Panc1 (cell line): ENCODE data around the gene ESRRG. TPM values are rescaled to one million over a fixed set of nuclear protein-coding genes. Genes with fewer than 3 reads are reported as not detected.

ENCODE experiments used
- ATAC-seq: fragments of 200-7000 bp; cut with Tn5 transposase; 2 replicates; pipeline ENCODE4 v1.9.1; 2020; ENCODE audit warnings: mild to moderate bottlenecking, moderate library complexity
- BruUV-seq: library from RNA; stranded (reverse); fragments of 400-500 nt; replicated peaks from 2 replicates; lab custom pipeline; 2021; lab: Mats Ljungman, UMichigan
- CTCF ChIA-PET: fragments of 300-600 bp; sonication (Branson Sonifier 250); formaldehyde crosslinking; loops from one replicate; lab custom pipeline; 2022; ENCODE audit warnings: antibody characterized with exemption; lab: Charles Lee
- POLR2A ChIA-PET: fragments of 300-600 bp; sonication (Branson Sonifier 250); formaldehyde crosslinking; loops from one replicate; lab custom pipeline; 2022; ENCODE audit warnings: antibody characterized with exemption; lab: Charles Lee
- DNase-seq: peaks from one replicate; pipeline ENCODE4 v3.0.0-alpha.2; 2010; ENCODE audit warnings: low read depth, low spot score
- H3K27ac ChIP-seq: 2 replicates; pipeline ENCODE4 v1.5.1; 2011; ENCODE audit warnings: mild to moderate bottlenecking, low read length, inconsistent platforms
- H3K27me3 ChIP-seq: fragments of 200-500 bp; sonication (Bioruptor generic); 2 replicates; pipeline ENCODE4 v1.6.0; 2014; ENCODE audit warnings: low read length, inconsistent platforms; ENCODE audit not compliant: control insufficient read depth, insufficient read depth
- H3K36me3 ChIP-seq: fragments of 200-500 bp; sonication (Bioruptor generic); 2 replicates; pipeline ENCODE4 v1.5.1; 2014; ENCODE audit warnings: inconsistent platforms, mild to moderate bottlenecking, low read length, moderate library complexity; ENCODE audit not compliant: control insufficient read depth, insufficient read depth
- H3K4me1 ChIP-seq: 2 replicates; pipeline ENCODE4 v1.5.1; 2011; ENCODE audit warnings: inconsistent platforms, mild to moderate bottlenecking, low read length, moderate library complexity; ENCODE audit not compliant: control insufficient read depth, insufficient read depth
- H3K4me3 ChIP-seq, 2 experiments: 2 replicates each; pipeline ENCODE4 v1.5.1; 2011 to 2012; ENCODE audit warnings: low read depth in 2 of 2, low read length in 2 of 2, mild to moderate bottlenecking in 2 of 2, inconsistent platforms in 1 of 2, moderate library complexity in 1 of 2
- H3K9me3 ChIP-seq: fragments of 200-500 bp; sonication (Bioruptor generic); 2 replicates; pipeline ENCODE4 v1.5.1; 2014; ENCODE audit warnings: low read depth, mild to moderate bottlenecking, inconsistent platforms, low read length, moderate library complexity; ENCODE audit not compliant: control insufficient read depth, insufficient read depth
- CTCF ChIP-seq: fragments of 450-650 bp; IDR thresholded peaks from 2 replicates; pipeline ENCODE4 v1.5.1; 2017; ENCODE audit warnings: mild to moderate bottlenecking
- POLR2AphosphoS5 ChIP-seq: IDR thresholded peaks from 2 replicates; pipeline ENCODE4 v1.6.1; 2012; ENCODE audit warnings: mild to moderate bottlenecking, low read depth, low read length, moderate library complexity
- REST ChIP-seq, 2 experiments: IDR thresholded peaks; 2 replicates each; pipeline ENCODE4 v1.6.1; 2011 to 2012; ENCODE audit warnings: low read depth in 2 of 2, control low read depth in 1 of 2, low read length in 1 of 2, mild to moderate bottlenecking in 1 of 2, moderate library complexity in 1 of 2; ENCODE audit not compliant: insufficient read depth in 1 of 2
- SIN3A ChIP-seq: IDR thresholded peaks from 2 replicates; pipeline ENCODE4 v1.6.1; 2012; ENCODE audit warnings: low read depth, mild to moderate bottlenecking, low read length, moderate library complexity, borderline replicate concordance; ENCODE audit not compliant: insufficient read depth
- TCF7L2 ChIP-seq: IDR thresholded peaks from 2 replicates; pipeline ENCODE4 v1.6.1; 2011; ENCODE audit warnings: mild to moderate bottlenecking, low read depth, low read length, inconsistent platforms
- in situ Hi-C: cut with HindIII; loops from 2 replicates; pipeline ENCODE4 v1.10.0; 2016; ENCODE audit warnings: low sequenced_read_pairs, low pct_unique_long_range_greater_than_20kb
- intact Hi-C: fragments of 100-400 bp; cut with micrococcal nuclease; formaldehyde crosslinking; loops from one replicate; pipeline ENCODE4 v1.10.0; 2022; ENCODE audit not compliant: unreplicated experiment
- total RNA-seq: library from RNA; stranded (reverse); gene quantifications from one replicate; pipeline ENCODE4 v1.2.1, GENCODE V29; 2021; ENCODE audit not compliant: unreplicated experiment

Gene ESRRG
- total RNA-seq, 1 experiment from 2014 or later = not detected

DNA sequence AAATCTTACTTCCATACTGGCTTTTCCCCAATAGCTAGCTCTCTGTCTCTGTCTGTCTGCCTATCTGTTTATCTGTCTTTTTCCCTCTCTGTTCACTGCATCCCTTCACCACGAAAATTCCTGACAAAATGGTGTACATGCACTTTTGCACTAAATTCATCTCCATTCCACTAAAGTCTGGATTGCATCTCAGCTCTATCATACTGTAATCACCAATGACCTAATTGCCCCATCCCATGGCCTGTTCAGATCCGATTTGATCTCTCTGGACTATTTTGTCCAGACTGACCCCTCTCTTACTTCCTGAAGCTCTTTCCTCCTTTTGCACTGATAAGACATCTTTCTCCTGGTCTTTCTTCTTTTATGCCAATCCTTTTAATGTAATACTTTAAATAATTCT lies 187.5 kb downstream of the ESRRG start:
- ATAC-seq (no peak), DNase-seq (no peak)
- ChIA-PET POLR2A (no interaction called here), CTCF (no interaction called here)
- Histone ChIP-seq H3K4me1 (no peaks in the 10 kb centered on the region; the same call in 1 of the 2 replicates), H3K27ac (no peak overlapping the region), H3K27me3 (no peaks in the 10 kb centered on the region), H3K9me3 (no peaks in the 10 kb centered on the region), H3K36me3 (no peaks in the 10 kb centered on the region), H3K4me3 (no peak overlapping the region)
- in situ Hi-C loops (no loop called here), intact Hi-C loops (no loop called here)
- no peak for TF ChIP-seq CTCF
- TF ChIP-seq TCF7L2 = no peak
- no peak for TF ChIP-seq SIN3A
- no peak for TF ChIP-seq REST (IDR thresholded peaks at IDR 0.05; ENCODE audit: insufficient read depth in 1 of 2, low read depth in 2 of 2, low read length in 1 of 2)
- no TSS peak for BruUV-seq

DNA sequence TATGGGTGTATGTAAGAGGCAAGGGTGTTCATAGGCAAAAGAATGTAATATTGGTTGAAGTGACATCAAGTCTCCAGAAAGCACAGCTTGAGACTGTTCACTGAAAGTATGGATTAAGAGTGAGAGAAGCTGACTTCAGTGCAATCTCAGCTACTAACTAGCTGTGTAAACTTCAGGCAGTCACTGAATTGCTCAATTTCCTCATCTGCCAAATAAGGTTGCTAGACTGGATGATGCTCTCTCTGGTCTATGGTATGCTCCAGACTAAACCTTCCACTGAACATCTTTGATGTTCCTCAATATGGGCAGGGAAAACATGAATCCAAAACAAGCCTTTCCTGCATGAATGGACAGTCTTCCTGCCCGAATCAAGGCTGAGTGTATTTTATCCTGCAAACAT lies 188.2 kb downstream of the ESRRG start:
- intact Hi-C loops (no loop called here), in situ Hi-C loops (no loop called here)
- ATAC-seq (no peak), DNase-seq (no peak)
- ChIA-PET POLR2A (no interaction called here), CTCF (no interaction called here)
- TF ChIP-seq POLR2AphosphoS5 (no peak), REST (IDR thresholded peaks at IDR 0.05; ENCODE audit: insufficient read depth in 1 of 2, low read depth in 2 of 2, low read length in 1 of 2) (no peak), TCF7L2 (no peak), CTCF (no peak), SIN3A (no peak)
- Histone ChIP-seq H3K27ac (no peak overlapping the region), H3K9me3 (no peaks in the 10 kb centered on the region), H3K27me3 (no peaks in the 10 kb centered on the region), H3K4me3 (no peak overlapping the region), H3K4me1 (no peaks in the 10 kb centered on the region; the same call in 1 of the 2 replicates), H3K36me3 (no peaks in the 10 kb centered on the region)
- no TSS peak for BruUV-seq
